DND-41 (cell line): ENCODE results near the gene ASH1L.

Source experiments
- CTCF ChIP-seq: IDR thresholded peaks from 2 replicates; pipeline ENCODE4 v1.5.1; 2012; ENCODE audit warnings: borderline replicate concordance, low read length, moderate library complexity, mild to moderate bottlenecking; ENCODE audit not compliant: poor library complexity, severe bottlenecking; ENCODE audit errors: extremely low read depth
- EZH2 ChIP-seq: IDR thresholded peaks from 3 replicates; pipeline ENCODE4 v1.6.1; 2012; ENCODE audit warnings: borderline replicate concordance, low read depth, mild to moderate bottlenecking, moderate library complexity, low read length, inconsistent platforms; ENCODE audit not compliant: severe bottlenecking

GRCh38 chr1:155472491-155473083 lies 90.0 kb downstream of the ASH1L start:
- TF ChIP-seq CTCF (no peak), EZH2 (no peak)
